ENCODE data around the gene CORO7.

The CORO7 gene

GRCh38 chr16:4416200-4417032 is at the start of gene CORO7:
CORO7 (minus strand) TSS chr16:4416596; CDS start chr16:4416518, 78 bp downstream.
- H3K4me1 ChIP-seq (ENCODE audit: control insufficient read depth, insufficient read depth, low read length) = peaks cover 14% of the 10 kb centered on the region
- peak; percentile 96 for DNase-seq (ENCODE audit: low read depth)
- H3K36me3 ChIP-seq (ENCODE audit: control insufficient read depth, insufficient read depth, low read length, severe bottlenecking) = no peaks in the 10 kb centered on the region
- H3K4me3 ChIP-seq (ENCODE audit: low read length) = peak within 1 kb of the TSS; percentile 88
- H3K9ac ChIP-seq (ENCODE audit: low read length) = peak within 1 kb of the TSS; percentile 85
- no peaks in the 10 kb centered on the region for H3K27me3 ChIP-seq (replicated peaks; ENCODE audit: control insufficient read depth, insufficient read depth, low read length)
- H3K9me3 ChIP-seq (ENCODE audit: control insufficient read depth, low read length) = no peaks in the 10 kb centered on the region

GRCh38 chr16:4463522-4464163 is 47.2 kb upstream of the CORO7 start:
- DNase-seq (ENCODE audit: low read depth) = no peak
- no peaks in the 10 kb centered on the region for H3K9me3 ChIP-seq (ENCODE audit: control insufficient read depth, low read length)

GRCh38 chr16:4461250-4462085 is 45.1 kb upstream of the CORO7 start:
- peaks cover 43% of the 10 kb centered on the region for H3K36me3 ChIP-seq (ENCODE audit: control insufficient read depth, insufficient read depth, low read length, severe bottlenecking)
- DNase-seq (ENCODE audit: low read depth) = no peak
- no peaks in the 10 kb centered on the region for H3K9me3 ChIP-seq (ENCODE audit: control insufficient read depth, low read length)

More at GRCh38 chr16:4463522-4464163, 47.2 kb upstream of the CORO7 start:
- Histone ChIP-seq H3K36me3 (ENCODE audit: control insufficient read depth, insufficient read depth, low read length, severe bottlenecking) (peaks cover 40% of the 10 kb centered on the region), H3K4me3 (ENCODE audit: low read length) (no peak overlapping the region), H3K9ac (ENCODE audit: low read length) (no peak overlapping the region), H3K4me1 (ENCODE audit: control insufficient read depth, insufficient read depth, low read length) (peaks cover 20% of the 10 kb centered on the region), H3K27me3 (replicated peaks; ENCODE audit: control insufficient read depth, insufficient read depth, low read length) (no peaks in the 10 kb centered on the region)

GRCh38 chr16:4460936-4461249 is 44.5 kb upstream of the CORO7 start:
- H3K27me3 ChIP-seq (replicated peaks; ENCODE audit: control insufficient read depth, insufficient read depth, low read length) = no peaks in the 10 kb centered on the region
- peaks cover 24% of the 10 kb centered on the region for H3K4me1 ChIP-seq (ENCODE audit: control insufficient read depth, insufficient read depth, low read length)
- H3K9ac ChIP-seq (ENCODE audit: low read length) = no peak overlapping the region
- H3K4me3 ChIP-seq (ENCODE audit: low read length) = no peak overlapping the region
- DNase-seq (ENCODE audit: low read depth) = no peak
- peaks cover 43% of the 10 kb centered on the region for H3K36me3 ChIP-seq (ENCODE audit: control insufficient read depth, insufficient read depth, low read length, severe bottlenecking)
- H3K9me3 ChIP-seq (ENCODE audit: control insufficient read depth, low read length) = no peaks in the 10 kb centered on the region

More at GRCh38 chr16:4461250-4462085, 45.1 kb upstream of the CORO7 start:
- Histone ChIP-seq H3K9ac (ENCODE audit: low read length) (no peak overlapping the region), H3K4me3 (ENCODE audit: low read length) (no peak overlapping the region), H3K4me1 (ENCODE audit: control insufficient read depth, insufficient read depth, low read length) (peaks cover 24% of the 10 kb centered on the region), H3K27me3 (replicated peaks; ENCODE audit: control insufficient read depth, insufficient read depth, low read length) (no peaks in the 10 kb centered on the region)

GRCh38 chr16:4455951-4456350 is 39.6 kb upstream of the CORO7 start:
- Histone ChIP-seq H3K36me3 (ENCODE audit: control insufficient read depth, insufficient read depth, low read length, severe bottlenecking) (peaks cover 68% of the 10 kb centered on the region), H3K9ac (ENCODE audit: low read length) (no peak overlapping the region), H3K4me3 (ENCODE audit: low read length) (no peak overlapping the region), H3K9me3 (ENCODE audit: control insufficient read depth, low read length) (no peaks in the 10 kb centered on the region), H3K27me3 (replicated peaks; ENCODE audit: control insufficient read depth, insufficient read depth, low read length) (no peaks in the 10 kb centered on the region), H3K4me1 (ENCODE audit: control insufficient read depth, insufficient read depth, low read length) (peaks cover 14% of the 10 kb centered on the region)
- no peak for DNase-seq (ENCODE audit: low read depth)

- H3K9ac ChIP-seq (ENCODE audit: low read length) = no peak overlapping the region
- peaks cover 71% of the 10 kb centered on the region for H3K36me3 ChIP-seq (ENCODE audit: control insufficient read depth, insufficient read depth, low read length, severe bottlenecking)
- no peaks in the 10 kb centered on the region for H3K9me3 ChIP-seq (ENCODE audit: control insufficient read depth, low read length)
- peaks cover 14% of the 10 kb centered on the region for H3K4me1 ChIP-seq (ENCODE audit: control insufficient read depth, insufficient read depth, low read length)
- H3K27me3 ChIP-seq (replicated peaks; ENCODE audit: control insufficient read depth, insufficient read depth, low read length) = no peaks in the 10 kb centered on the region
- H3K4me3 ChIP-seq (ENCODE audit: low read length) = no peak overlapping the region
- no peak for DNase-seq (ENCODE audit: low read depth)
Measured at GRCh38 chr16:4455081-4455480, 38.7 kb upstream of the CORO7 start.

GRCh38 chr16:4454623-4455022 is 38.2 kb upstream of the CORO7 start:
- Histone ChIP-seq H3K9me3 (ENCODE audit: control insufficient read depth, low read length) (no peaks in the 10 kb centered on the region), H3K9ac (ENCODE audit: low read length) (no peak overlapping the region), H3K4me3 (ENCODE audit: low read length) (no peak overlapping the region), H3K4me1 (ENCODE audit: control insufficient read depth, insufficient read depth, low read length) (peaks cover 13% of the 10 kb centered on the region), H3K36me3 (ENCODE audit: control insufficient read depth, insufficient read depth, low read length, severe bottlenecking) (peaks cover 72% of the 10 kb centered on the region), H3K27me3 (replicated peaks; ENCODE audit: control insufficient read depth, insufficient read depth, low read length) (no peaks in the 10 kb centered on the region)
- DNase-seq (ENCODE audit: low read depth) = no peak

GRCh38 chr16:4452674-4453073 is 36.3 kb upstream of the CORO7 start:
- peaks cover 89% of the 10 kb centered on the region for H3K36me3 ChIP-seq (ENCODE audit: control insufficient read depth, insufficient read depth, low read length, severe bottlenecking)
- no peak overlapping the region for H3K4me3 ChIP-seq (ENCODE audit: low read length)
- H3K9ac ChIP-seq (ENCODE audit: low read length) = no peak overlapping the region
- no peak for DNase-seq (ENCODE audit: low read depth)
- H3K27me3 ChIP-seq (replicated peaks; ENCODE audit: control insufficient read depth, insufficient read depth, low read length) = no peaks in the 10 kb centered on the region
- H3K9me3 ChIP-seq (ENCODE audit: control insufficient read depth, low read length) = no peaks in the 10 kb centered on the region
- no peaks in the 10 kb centered on the region for H3K4me1 ChIP-seq (ENCODE audit: control insufficient read depth, insufficient read depth, low read length)

GRCh38 chr16:4450931-4451519 is 34.6 kb upstream of the CORO7 start:
- H3K36me3 ChIP-seq (ENCODE audit: control insufficient read depth, insufficient read depth, low read length, severe bottlenecking) = peaks cover 90% of the 10 kb centered on the region
- H3K4me1 ChIP-seq (ENCODE audit: control insufficient read depth, insufficient read depth, low read length) = no peaks in the 10 kb centered on the region
- H3K9me3 ChIP-seq (ENCODE audit: control insufficient read depth, low read length) = no peaks in the 10 kb centered on the region
- H3K4me3 ChIP-seq (ENCODE audit: low read length) = no peak overlapping the region
- H3K27me3 ChIP-seq (replicated peaks; ENCODE audit: control insufficient read depth, insufficient read depth, low read length) = no peaks in the 10 kb centered on the region
- peak; percentile 71 for DNase-seq (ENCODE audit: low read depth)
- H3K9ac ChIP-seq (ENCODE audit: low read length) = no peak overlapping the region

GRCh38 chr16:4450430-4450829 is 34.0 kb upstream of the CORO7 start:
- DNase-seq (ENCODE audit: low read depth) = no peak
- no peaks in the 10 kb centered on the region for H3K9me3 ChIP-seq (ENCODE audit: control insufficient read depth, low read length)
- no peaks in the 10 kb centered on the region for H3K4me1 ChIP-seq (ENCODE audit: control insufficient read depth, insufficient read depth, low read length)
- no peaks in the 10 kb centered on the region for H3K27me3 ChIP-seq (replicated peaks; ENCODE audit: control insufficient read depth, insufficient read depth, low read length)
- no peak overlapping the region for H3K4me3 ChIP-seq (ENCODE audit: low read length)
- no peak overlapping the region for H3K9ac ChIP-seq (ENCODE audit: low read length)
- peaks cover 89% of the 10 kb centered on the region for H3K36me3 ChIP-seq (ENCODE audit: control insufficient read depth, insufficient read depth, low read length, severe bottlenecking)

- no peak for DNase-seq (ENCODE audit: low read depth)
- Histone ChIP-seq H3K9me3 (ENCODE audit: control insufficient read depth, low read length) (no peaks in the 10 kb centered on the region), H3K4me3 (ENCODE audit: low read length) (no peak overlapping the region), H3K4me1 (ENCODE audit: control insufficient read depth, insufficient read depth, low read length) (no peaks in the 10 kb centered on the region), H3K27me3 (replicated peaks; ENCODE audit: control insufficient read depth, insufficient read depth, low read length) (no peaks in the 10 kb centered on the region), H3K9ac (ENCODE audit: low read length) (no peak overlapping the region), H3K36me3 (ENCODE audit: control insufficient read depth, insufficient read depth, low read length, severe bottlenecking) (peaks cover 95% of the 10 kb centered on the region)
Measured at GRCh38 chr16:4443986-4444385, 27.6 kb upstream of the CORO7 start.

Measured in adipocyte (in vitro differentiated cells).